HepG2 (cell line): ENCODE data around the gene PRPF38B. TPM values are rescaled to one million over a fixed set of nuclear protein-coding genes. Genes with fewer than 3 reads are reported as not detected.

Experiments used
- ATAC-seq: fragments of 200-7000 bp; cut with Tn5 transposase; 3 replicates; pipeline ENCODE4 v1.9.1; 2020; ENCODE audit warnings: mild to moderate bottlenecking, moderate library complexity
- BruUV-seq: library from RNA; stranded (reverse); fragments of 400-500 nt; replicated peaks from 2 replicates; lab custom pipeline; 2021; lab: Mats Ljungman, UMichigan
- CTCF ChIA-PET: fragments of 300-600 bp; formaldehyde crosslinking; extraction: SDS; loops from one replicate; lab custom pipeline; 2021; ENCODE audit warnings: low total read pairs, inconsistent platforms, low intra/inter-chr PET ratio; lab: Yijun Ruan, JAX
- POLR2A ChIA-PET: fragments of 350-600 bp; sonication (Branson Sonifier 250); formaldehyde crosslinking; loops from one replicate; lab custom pipeline; 2020; ENCODE audit warnings: antibody characterized with exemption, inconsistent platforms; lab: Yijun Ruan, JAX
- DNase-seq: peaks from one replicate; pipeline ENCODE4 v3.0.0-alpha.2; 2015; ENCODE audit warnings: low spot score
- FAIRE-seq: peaks from 3 replicates; lab custom pipeline; 2011; peaks lifted over from hg19 to GRCh38; lab: Jason Lieb, UNC
- H2AFZ ChIP-seq: one replicate; pipeline ENCODE4 v1.6.1; 2011; ENCODE audit warnings: low read length, inconsistent platforms
- H3K27ac ChIP-seq: fragments of 300-600 bp; 3 replicates; pipeline ENCODE4 v1.8.0; 2011; ENCODE audit warnings: mixed run types, mild to moderate bottlenecking, mixed read lengths, low read length, inconsistent platforms; ENCODE audit not compliant: insufficient read depth; ENCODE audit errors: extremely low read length
- H3K27me3 ChIP-seq, 2 experiments: fragments of 200-600 bp in 1 of 2; 2 replicates in 1 of 2; 3 replicates in 1 of 2; pipeline versions ENCODE4 v1.6.0 to v1.8.0; 2011; ENCODE audit warnings: low read length in 2 of 2, mild to moderate bottlenecking in 2 of 2, moderate library complexity in 2 of 2, inconsistent platforms in 1 of 2; ENCODE audit not compliant: insufficient read depth in 2 of 2, control insufficient read depth in 1 of 2
- H3K36me3 ChIP-seq, 2 experiments: fragments of 200-600 bp in 1 of 2; replicated peaks in 1 of 2; 2 replicates in 1 of 2; 3 replicates in 1 of 2; pipeline versions ENCODE4 v1.5.1 to v1.8.0; 2011; ENCODE audit warnings: low read length in 2 of 2, inconsistent platforms in 1 of 2; ENCODE audit not compliant: insufficient read depth in 2 of 2, control insufficient read depth in 1 of 2
- H3K4me1 ChIP-seq: 2 replicates; pipeline ENCODE4 v1.5.1; 2012; ENCODE audit warnings: low read length, inconsistent platforms; ENCODE audit not compliant: insufficient read depth
- H3K4me2 ChIP-seq: 2 replicates; pipeline ENCODE4 v1.6.0; 2011; ENCODE audit warnings: low read depth, low read length, inconsistent platforms
- H3K4me3 ChIP-seq, 3 experiments: fragments of 200-600 bp in 1 of 3; sonication (generic), shearing (Covaris generic) in 1 of 3; replicated peaks in 1 of 3; 2 replicates each; pipeline ENCODE4 v1.5.1; 2011 to 2016; ENCODE audit warnings: low read length in 3 of 3, inconsistent platforms in 2 of 3, low read depth in 2 of 3, mild to moderate bottlenecking in 2 of 3, control low read depth in 1 of 3, mixed read lengths in 1 of 3; ENCODE audit not compliant: insufficient read depth in 1 of 3
- H3K79me2 ChIP-seq: one replicate; pipeline ENCODE4 v1.6.1; 2011; ENCODE audit warnings: low read length, inconsistent platforms; ENCODE audit not compliant: insufficient read depth
- H3K9ac ChIP-seq: 2 replicates; pipeline ENCODE4 v1.6.0; 2011; ENCODE audit warnings: mild to moderate bottlenecking, low read depth, low read length, inconsistent platforms; ENCODE audit not compliant: insufficient read depth
- H3K9me3 ChIP-seq: 2 replicates; pipeline ENCODE4 v1.5.1; 2012; ENCODE audit warnings: mild to moderate bottlenecking, low read length
- H4K20me1 ChIP-seq: 2 replicates; pipeline ENCODE4 v1.6.0; 2011; ENCODE audit warnings: inconsistent platforms, mild to moderate bottlenecking, low read length, moderate library complexity; ENCODE audit not compliant: insufficient read depth
- CBX2 ChIP-seq, 2 experiments: fragments of 200-600 bp in 1 of 2; sonication (generic); formaldehyde crosslinking in 1 of 2; IDR thresholded peaks; 2 replicates each; pipeline versions ENCODE4 v1.7.0 to v1.8.1; 2018 to 2022; ENCODE audit warnings: low read depth in 2 of 2, low read length in 1 of 2, mild to moderate bottlenecking in 1 of 2, missing genetic modification reagents in 1 of 2
- FOXP1 ChIP-seq, 2 experiments: fragments of 450-650 bp in 1 of 2; IDR thresholded peaks; 2 replicates each; pipeline ENCODE4 v1.6.1; 2017 to 2018; ENCODE audit warnings: antibody characterized with exemption in 1 of 2
- GTF2F1 ChIP-seq: fragments of 150-350 bp; IDR thresholded peaks from 2 replicates; pipeline ENCODE4 v1.6.1; 2014; ENCODE audit warnings: low read length
- JUND ChIP-seq: sonication (generic); formaldehyde crosslinking; IDR thresholded peaks from 2 replicates; pipeline ENCODE4 v1.8.0; 2022; ENCODE audit warnings: mild to moderate bottlenecking, missing genetic modification reagents
- MAFF ChIP-seq: IDR thresholded peaks from 2 replicates; pipeline ENCODE4 v1.6.1; 2011; ENCODE audit warnings: low read depth, low read length, improper control_type of control experiment
- SNAPC2 ChIP-seq: sonication (generic); formaldehyde crosslinking; IDR thresholded peaks from 2 replicates; pipeline ENCODE4 v1.8.1; 2022; ENCODE audit warnings: mild to moderate bottlenecking, missing genetic modification reagents
- SOX13 ChIP-seq, 3 experiments: fragments of 450-650 bp in 1 of 3; sonication (generic) in 1 of 3; formaldehyde crosslinking in 1 of 3; IDR thresholded peaks in 2 of 3; conservative IDR thresholded peaks in 1 of 3; 2 replicates each; pipeline versions ENCODE4 v1.5.0 to v1.6.1; 2016 to 2020; ENCODE audit warnings: antibody characterized with exemption in 1 of 3, mild to moderate bottlenecking in 1 of 3, missing compliant biosample characterization in 1 of 3, missing genetic modification reagents in 1 of 3, moderate library complexity in 1 of 3
- ZKSCAN1 ChIP-seq: fragments of 150-350 bp; IDR thresholded peaks from 2 replicates; pipeline ENCODE4 v1.6.1; 2014; ENCODE audit warnings: low read length
- ZMAT3 ChIP-seq: sonication (generic); formaldehyde crosslinking; conservative IDR thresholded peaks from 2 replicates; pipeline ENCODE4 v1.7.0; 2021; ENCODE audit warnings: missing genetic modification reagents
- ZNF235 ChIP-seq: sonication (generic); formaldehyde crosslinking; IDR thresholded peaks from 2 replicates; pipeline ENCODE4 v1.8.1; 2023; ENCODE audit warnings: mild to moderate bottlenecking, missing genetic modification reagents, borderline replicate concordance
- ZNF263 ChIP-seq: sonication (generic); formaldehyde crosslinking; IDR thresholded peaks from 2 replicates; pipeline ENCODE4 v1.4.0; 2020; ENCODE audit warnings: missing genetic modification reagents
- ZNF501 ChIP-seq: sonication (generic); formaldehyde crosslinking; IDR thresholded peaks from 2 replicates; pipeline ENCODE4 v1.5.1; 2020; ENCODE audit warnings: mild to moderate bottlenecking, moderate library complexity, missing genetic modification reagents
- ZNF788 ChIP-seq: sonication (generic); formaldehyde crosslinking; IDR thresholded peaks from 2 replicates; pipeline ENCODE4 v1.5.0; 2020; ENCODE audit warnings: mild to moderate bottlenecking, missing genetic modification reagents, borderline replicate concordance
- WGBS: methylation state at CpG from one replicate; pipeline ENCODE4 v1.1.6; 2017; ENCODE audit warnings: low lambda C conversion rate; 5-methylcytosine and 5-hydroxymethylcytosine counted together
- in situ Hi-C: cut with HindIII; loops from 2 replicates; pipeline ENCODE4 v1.10.0; 2017; ENCODE audit warnings: low pct_unique_long_range_greater_than_20kb; ENCODE audit not compliant: extremely low pct_ligation_motif_present
- intact Hi-C: fragments of 100-400 bp; cut with micrococcal nuclease; formaldehyde crosslinking; loops from one replicate; pipeline ENCODE4 v1.10.0; 2022; ENCODE audit not compliant: unreplicated experiment
- polyA plus RNA-seq, 8 experiments: library from polyadenylated mRNA; depleted of rRNA in 3 of 8; stranded (reverse) in 7 of 8; unstranded in 1 of 8; fragments of >200 nt; fragmentation: Illumina TruSeq in 4 of 8; extraction: Trizol in 4 of 8; gene quantifications; 2 replicates each; pipeline versions ENCODE4 v1.2.1 to v1.2.3, GENCODE V29; 2011 to 2016; ENCODE audit warnings: low read depth in 4 of 8, missing spikeins in 1 of 8, mixed read lengths in 1 of 8; ENCODE audit not compliant: insufficient read depth in 1 of 8
- total RNA-seq, 5 experiments: library from RNA; depleted of rRNA; stranded (reverse); fragments of >200 nt; fragmentation: Illumina TruSeq; extraction: Trizol; gene quantifications; 2 replicates each; pipeline ENCODE4 v1.2.3, GENCODE V29; 2016; ENCODE audit warnings: low read depth in 1 of 5
- TF ChIP-seq, protein P1 (sequence below): IDR thresholded peaks from 2 replicates; pipeline ENCODE4 v1.6.1; 2016; ENCODE audit warnings: low read depth
- TF ChIP-seq, protein P2 (sequence below): sonication (generic); formaldehyde crosslinking; IDR thresholded peaks from 2 replicates; pipeline ENCODE4 v1.5.0; 2020; ENCODE audit warnings: mild to moderate bottlenecking, missing genetic modification reagents, borderline replicate concordance

Gene PRPF38B
- total and polyA plus RNA-seq, 2 of the 13 experiments (the other 11 are each of a cell fraction or from before 2014, with no cell fraction given) = 25.7 to 29.7 TPM

DNA sequence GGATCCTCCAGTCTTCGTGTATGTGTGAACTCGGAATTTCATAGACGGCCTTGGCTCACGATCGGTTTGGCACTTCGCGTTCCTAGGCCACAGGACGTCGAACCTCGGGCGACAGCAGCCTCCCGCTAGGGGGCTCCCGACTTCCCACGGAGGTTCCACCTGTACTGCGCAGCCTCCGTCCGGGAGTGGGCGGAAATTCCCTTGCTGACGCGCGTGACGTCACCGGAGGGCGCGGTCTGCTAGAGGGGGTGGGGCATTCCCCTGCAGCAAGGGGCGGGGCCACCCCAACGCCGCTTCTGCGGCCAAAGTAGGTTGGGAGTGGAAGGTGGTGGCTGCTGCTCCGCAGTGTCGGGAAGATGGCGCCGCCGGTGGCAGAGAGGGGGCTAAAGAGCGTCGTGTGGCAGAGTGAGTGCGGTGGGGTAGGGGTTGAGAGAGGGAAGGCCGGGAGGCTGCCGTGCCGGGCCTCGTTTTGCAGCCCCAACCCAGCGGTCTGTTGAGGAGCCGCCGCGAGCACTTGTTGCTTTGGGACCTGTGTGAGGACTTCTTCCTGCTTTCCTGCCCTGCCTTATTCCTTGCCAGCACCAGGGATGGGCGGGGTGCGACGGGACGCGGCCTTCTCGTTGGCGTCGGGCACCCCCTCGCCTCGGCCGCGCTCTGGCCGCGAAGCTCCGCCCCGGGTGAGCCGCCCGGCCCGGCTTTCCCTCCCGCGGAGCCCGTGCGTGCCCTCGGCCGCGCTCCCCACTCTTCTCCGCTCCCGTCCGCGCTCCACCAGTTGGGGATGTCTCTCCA is 54.5 kb downstream of the PRPF38B start, which contains the start of gene STXBP3:
TSS of gene STXBP3 (plus strand) at position 293 of the 789 bp plus-strand sequence. CDS start at position 357, 64 bp downstream.
- BruUV-seq = TSS peak; percentile 88
- WGBS = 0% methylated on average over 19 of the region's 75 CpGs
- CTCF ChIA-PET = no interaction called here
- H3K4me3 ChIP-seq = peak within 1 kb of the TSS; percentile 80 to 99 (median 90)
- peaks cover 8% of the 10 kb centered on the region for H3K79me2 ChIP-seq
- ATAC-seq (peak; percentile 93), FAIRE-seq (peak; percentile 93), DNase-seq (peak; percentile 91)
- intact Hi-C loops (loop anchor here (1.0 kb wide), 1 partner anchor 53 kb away; no protein-coding TSS in a partner anchor), in situ Hi-C loops (no loop called here)
- H4K20me1 ChIP-seq = no peaks in the 10 kb centered on the region
- peak within 1 kb of the TSS; percentile 94 for H3K9ac ChIP-seq
- H3K9me3 ChIP-seq = no peaks in the 10 kb centered on the region
- H2AFZ ChIP-seq = peak within 1 kb of the TSS; percentile 60
- H3K36me3 ChIP-seq = no peaks in the 10 kb centered on the region; a peak in 1 of 5 replicates
- peaks cover 0 to 11% of the 10 kb centered on the region in 2 experiments; a peak in 1 of 5 replicates for H3K27me3 ChIP-seq
- H3K4me1 ChIP-seq = peaks cover 14% of the 10 kb centered on the region
- POLR2A ChIA-PET = interaction anchor here (0.7 to 1.0 kb wide), 3 partner anchors 12 to 296 kb away, joined by 3 to 9 read pairs (median 3); partner anchors contain the start of genes PRPF38B and WDR47
- H3K27ac ChIP-seq = peak within 1 kb of the TSS; percentile 91
- peak within 1 kb of the TSS; percentile 77 for H3K4me2 ChIP-seq
- TF ChIP-seq SNAPC2 (CRISPR knock-in tag) (no peak), ZNF263 (CRISPR knock-in tag) (0 out of 2 replicates have a peak, but pooled peaks have one; percentile 19), JUND (CRISPR knock-in tag) (peak; percentile 67), CBX2 (IDR thresholded peaks at IDR 0.05; ENCODE audit: low read depth, low read length) (no peak), CBX2 (CRISPR knock-in tag; IDR thresholded peaks at IDR 0.05; ENCODE audit: low read depth) (no peak), ZNF235 (CRISPR knock-in tag) (no peak), ZMAT3 (CRISPR knock-in tag) (no peak), MAFF (no peak), ZNF501 (CRISPR knock-in tag) (peak; percentile 77), ZNF788 (CRISPR knock-in tag) (peak; percentile 80; the same call in 1 of the 2 replicates), ZKSCAN1 (no peak), SOX13 (IDR thresholded peaks at IDR 0.05) (no peak), SOX13 (CRISPR knock-in tag; conservative IDR thresholded peaks at IDR 0.05 in 1 of 2, IDR thresholded peaks at IDR 0.05 in 1 of 2) (peak in 1 of 2 experiments; percentile 36; a peak in 2 of 4 replicates), GTF2F1 (no peak; the same call in 1 of the 2 replicates), FOXP1 (IDR thresholded peaks at IDR 0.05) (no peak), FOXP1 (CRISPR knock-in tag; IDR thresholded peaks at IDR 0.05) (no peak; the same call in 1 of the 2 replicates)
- TF ChIP-seq, protein P1, sequence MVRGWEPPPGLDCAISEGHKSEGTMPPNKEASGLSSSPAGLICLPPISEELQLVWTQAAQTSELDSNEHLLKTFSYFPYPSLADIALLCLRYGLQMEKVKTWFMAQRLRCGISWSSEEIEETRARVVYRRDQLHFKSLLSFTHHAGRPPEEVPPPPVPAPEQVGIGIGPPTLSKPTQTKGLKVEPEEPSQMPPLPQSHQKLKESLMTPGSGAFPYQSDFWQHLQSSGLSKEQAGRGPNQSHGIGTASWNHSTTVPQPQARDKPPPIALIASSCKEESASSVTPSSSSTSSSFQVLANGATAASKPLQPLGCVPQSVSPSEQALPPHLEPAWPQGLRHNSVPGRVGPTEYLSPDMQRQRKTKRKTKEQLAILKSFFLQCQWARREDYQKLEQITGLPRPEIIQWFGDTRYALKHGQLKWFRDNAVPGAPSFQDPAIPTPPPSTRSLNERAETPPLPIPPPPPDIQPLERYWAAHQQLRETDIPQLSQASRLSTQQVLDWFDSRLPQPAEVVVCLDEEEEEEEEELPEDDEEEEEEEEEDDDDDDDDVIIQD (CRISPR knock-in tag) = peak; percentile 97
- TF ChIP-seq, protein P2, sequence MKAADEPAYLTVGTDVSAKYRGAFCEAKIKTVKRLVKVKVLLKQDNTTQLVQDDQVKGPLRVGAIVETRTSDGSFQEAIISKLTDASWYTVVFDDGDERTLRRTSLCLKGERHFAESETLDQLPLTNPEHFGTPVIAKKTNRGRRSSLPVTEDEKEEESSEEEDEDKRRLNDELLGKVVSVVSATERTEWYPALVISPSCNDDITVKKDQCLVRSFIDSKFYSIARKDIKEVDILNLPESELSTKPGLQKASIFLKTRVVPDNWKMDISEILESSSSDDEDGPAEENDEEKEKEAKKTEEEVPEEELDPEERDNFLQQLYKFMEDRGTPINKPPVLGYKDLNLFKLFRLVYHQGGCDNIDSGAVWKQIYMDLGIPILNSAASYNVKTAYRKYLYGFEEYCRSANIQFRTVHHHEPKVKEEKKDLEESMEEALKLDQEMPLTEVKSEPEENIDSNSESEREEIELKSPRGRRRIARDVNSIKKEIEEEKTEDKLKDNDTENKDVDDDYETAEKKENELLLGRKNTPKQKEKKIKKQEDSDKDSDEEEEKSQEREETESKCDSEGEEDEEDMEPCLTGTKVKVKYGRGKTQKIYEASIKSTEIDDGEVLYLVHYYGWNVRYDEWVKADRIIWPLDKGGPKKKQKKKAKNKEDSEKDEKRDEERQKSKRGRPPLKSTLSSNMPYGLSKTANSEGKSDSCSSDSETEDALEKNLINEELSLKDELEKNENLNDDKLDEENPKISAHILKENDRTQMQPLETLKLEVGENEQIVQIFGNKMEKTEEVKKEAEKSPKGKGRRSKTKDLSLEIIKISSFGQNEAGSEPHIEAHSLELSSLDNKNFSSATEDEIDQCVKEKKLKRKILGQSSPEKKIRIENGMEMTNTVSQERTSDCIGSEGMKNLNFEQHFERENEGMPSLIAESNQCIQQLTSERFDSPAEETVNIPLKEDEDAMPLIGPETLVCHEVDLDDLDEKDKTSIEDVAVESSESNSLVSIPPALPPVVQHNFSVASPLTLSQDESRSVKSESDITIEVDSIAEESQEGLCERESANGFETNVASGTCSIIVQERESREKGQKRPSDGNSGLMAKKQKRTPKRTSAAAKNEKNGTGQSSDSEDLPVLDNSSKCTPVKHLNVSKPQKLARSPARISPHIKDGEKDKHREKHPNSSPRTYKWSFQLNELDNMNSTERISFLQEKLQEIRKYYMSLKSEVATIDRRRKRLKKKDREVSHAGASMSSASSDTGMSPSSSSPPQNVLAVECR (CRISPR knock-in tag) = peak; percentile 81
